Measurements from ENCODE around the gene GUCY2F.

Gene GUCY2F

GRCh38 chrX:109398833-109399232, 83.1 kb downstream of the GUCY2F start:
- Histone ChIP-seq H3K4me3 (no peak overlapping the region), H3K27ac (no peak overlapping the region)
- TF ChIP-seq CTCF (IDR thresholded peaks at IDR 0.05), result no peak
- DNase-seq (ENCODE audit: low spot score), result no peak

GRCh38 chrX:109398061-109398460, 83.8 kb downstream of the GUCY2F start:
- no peak overlapping the region for H3K4me3 ChIP-seq
- H3K27ac ChIP-seq, result no peak overlapping the region
- no peak for TF ChIP-seq CTCF (IDR thresholded peaks at IDR 0.05)
- no peak for DNase-seq (ENCODE audit: low spot score)

GRCh38 chrX:109393859-109394258, 88.0 kb downstream of the GUCY2F start:
- DNase-seq (ENCODE audit: low spot score), result no peak
- H3K4me3 ChIP-seq, result no peak overlapping the region
- no peak overlapping the region for H3K27ac ChIP-seq
- no peak for TF ChIP-seq CTCF (IDR thresholded peaks at IDR 0.05)

GRCh38 chrX:109392895-109393294, 89.0 kb downstream of the GUCY2F start:
- Histone ChIP-seq H3K27ac (no peak overlapping the region), H3K4me3 (no peak overlapping the region)
- no peak for TF ChIP-seq CTCF (IDR thresholded peaks at IDR 0.05)
- no peak for DNase-seq (ENCODE audit: low spot score)

GRCh38 chrX:109390556-109390955, 91.3 kb downstream of the GUCY2F start:
- no peak for DNase-seq (ENCODE audit: low spot score)
- Histone ChIP-seq H3K4me3 (no peak overlapping the region), H3K27ac (no peak overlapping the region)
- TF ChIP-seq CTCF (IDR thresholded peaks at IDR 0.05), result no peak

GRCh38 chrX:109389917-109390316, 92.0 kb downstream of the GUCY2F start:
- Histone ChIP-seq H3K4me3 (no peak overlapping the region), H3K27ac (no peak overlapping the region)
- no peak for TF ChIP-seq CTCF (IDR thresholded peaks at IDR 0.05)
- DNase-seq (ENCODE audit: low spot score), result no peak

- Histone ChIP-seq H3K4me3 (no peak overlapping the region), H3K27ac (no peak overlapping the region)
- no peak for TF ChIP-seq CTCF (IDR thresholded peaks at IDR 0.05)
- no peak for DNase-seq (ENCODE audit: low spot score)
These were observed 97.2 kb downstream of the GUCY2F start for GRCh38 chrX:109384699-109385098.
